ENCODE data around the gene RMI1. TPM values are rescaled to one million over a fixed set of nuclear protein-coding genes. Genes with fewer than 3 reads are reported as not detected.

Gene RMI1
- total and polyA plus RNA-seq, 9 donors = 3.2 to 8.0 (median 4.0) TPM

GRCh38 chr9:83969602-83970001 lies 11.0 kb upstream of the RMI1 start:
- Histone ChIP-seq H3K4me1 (ENCODE audit: insufficient read depth) (peaks cover 3% of the 10 kb centered on the region), H3K27ac (no peak overlapping the region), H3K4me3 (no peak overlapping the region), H3K27me3 (no peaks in the 10 kb centered on the region), H3K36me3 (no peaks in the 10 kb centered on the region), H3K9me3 (no peaks in the 10 kb centered on the region)
- 56 to 64% (median 57%) methylated on average over 3 of the region's 3 CpGs for WGBS, 3 donors
- DNase-seq = no peak
- TF ChIP-seq EP300 (IDR thresholded peaks at IDR 0.05) (no peak), POLR2A (IDR thresholded peaks at IDR 0.05) (no peak), CTCF (IDR thresholded peaks at IDR 0.05) (no peak)
- intact Hi-C loops (cut with DNase I) = loop anchor here in 1 of 4 donors (10.0 kb wide), 1 partner anchor 45 kb away; the partner anchor contains the start of gene KIF27

- H3K27ac ChIP-seq = no peak overlapping the region
- H3K27me3 ChIP-seq = no peaks in the 10 kb centered on the region
- TF ChIP-seq EP300 (IDR thresholded peaks at IDR 0.05) (no peak), POLR2A (IDR thresholded peaks at IDR 0.05) (no peak), CTCF (IDR thresholded peaks at IDR 0.05) (no peak)
- no peak overlapping the region for H3K4me3 ChIP-seq
- H3K36me3 ChIP-seq = no peaks in the 10 kb centered on the region
- intact Hi-C loops (cut with DNase I) = loop anchor here in 1 of 4 donors (10.0 kb wide), 1 partner anchor 47 kb away; the partner anchor contains the start of gene KIF27
- H3K4me1 ChIP-seq (ENCODE audit: insufficient read depth) = peaks cover 4% of the 10 kb centered on the region
- no peak for DNase-seq
- WGBS, 3 donors = 60 to 71% (median 65%) methylated on average over 6 of the region's 6 CpGs
- H3K9me3 ChIP-seq = no peaks in the 10 kb centered on the region
Measured at GRCh38 chr9:83971485-83971884, 9.1 kb upstream of the RMI1 start.

- Histone ChIP-seq H3K9me3 (no peaks in the 10 kb centered on the region), H3K4me3 (no peak overlapping the region), H3K27ac (no peak overlapping the region), H3K36me3 (no peaks in the 10 kb centered on the region), H3K4me1 (ENCODE audit: insufficient read depth) (peaks cover 4% of the 10 kb centered on the region), H3K27me3 (no peaks in the 10 kb centered on the region)
- WGBS, 3 donors = 77 to 79% (median 78%) methylated on average over 2 of the region's 2 CpGs
- intact Hi-C loops (cut with DNase I) = loop anchor here in 1 of 4 donors (10.0 kb wide), 1 partner anchor 47 kb away; the partner anchor contains the start of gene KIF27
- DNase-seq = no peak
- TF ChIP-seq CTCF (IDR thresholded peaks at IDR 0.05) = no peak
- no peak for TF ChIP-seq POLR2A (IDR thresholded peaks at IDR 0.05)
- no peak for TF ChIP-seq EP300 (IDR thresholded peaks at IDR 0.05)
Measured at GRCh38 chr9:83972286-83972685, 8.3 kb upstream of the RMI1 start.

- 80 to 82% (median 80%) methylated on average over 12 of the region's 12 CpGs for WGBS, 3 donors
- Histone ChIP-seq H3K4me3 (no peak overlapping the region), H3K36me3 (no peaks in the 10 kb centered on the region), H3K4me1 (ENCODE audit: insufficient read depth) (peaks cover 4% of the 10 kb centered on the region), H3K27me3 (no peaks in the 10 kb centered on the region), H3K27ac (no peak overlapping the region), H3K9me3 (no peaks in the 10 kb centered on the region)
- no peak for DNase-seq
- intact Hi-C loops (cut with DNase I) = loop anchor here in 1 of 4 donors (10.0 kb wide), 1 partner anchor 50 kb away; the partner anchor contains the start of gene KIF27
- TF ChIP-seq POLR2A (IDR thresholded peaks at IDR 0.05) (no peak), CTCF (IDR thresholded peaks at IDR 0.05) (no peak), EP300 (IDR thresholded peaks at IDR 0.05) (no peak)
Measured at GRCh38 chr9:83975300-83975699, 5.3 kb upstream of the RMI1 start.

Data from ovary (tissue), 9 donors.